Bronchial epithelial cell (primary cell): ENCODE results near the gene JARID2. TPM values are rescaled to one million over a fixed set of nuclear protein-coding genes. Genes with fewer than 3 reads are reported as not detected.
"Not testable (repeated sequence)": the region's sequence is repeated elsewhere in the genome, so short reads cannot be mapped to it uniquely, and the experiment has no call there.

Experiments
- DNase-seq: peaks from one replicate; pipeline ENCODE4 v3.0.0-alpha.2; 2010; ENCODE audit warnings: low read depth
- FAIRE-seq: peaks from 2 replicates; lab custom pipeline; 2011; peaks lifted over from hg19 to GRCh38; lab: Jason Lieb, UNC
- H3K27me3 ChIP-seq: 2 replicates; pipeline ENCODE4 v1.5.1; 2011; ENCODE audit warnings: low read length; ENCODE audit not compliant: control insufficient read depth, insufficient read depth
- H3K36me3 ChIP-seq: 2 replicates; pipeline ENCODE4 v1.5.1; 2011; ENCODE audit warnings: low read length; ENCODE audit not compliant: control insufficient read depth, insufficient read depth
- H3K4me3 ChIP-seq: 2 replicates; pipeline ENCODE4 v1.5.1; 2011; ENCODE audit warnings: mild to moderate bottlenecking, low read depth, low read length, control low read depth
- total RNA-seq: library from RNA; depleted of rRNA; stranded (reverse); fragments of >200 nt; gene quantifications from 2 replicates; pipeline ENCODE4 v1.2.1, GENCODE V29; 2014
- TF ChIP-seq, protein P1 (sequence below): IDR thresholded peaks from 2 replicates; pipeline ENCODE4 v1.5.1; 2011; ENCODE audit warnings: mild to moderate bottlenecking, moderate library complexity, low read length, control low read depth, inconsistent platforms; ENCODE audit not compliant: insufficient read depth, severe bottlenecking

Gene JARID2
- total RNA-seq, 1 donor from 2014 or later = 29.2 TPM

DNA sequence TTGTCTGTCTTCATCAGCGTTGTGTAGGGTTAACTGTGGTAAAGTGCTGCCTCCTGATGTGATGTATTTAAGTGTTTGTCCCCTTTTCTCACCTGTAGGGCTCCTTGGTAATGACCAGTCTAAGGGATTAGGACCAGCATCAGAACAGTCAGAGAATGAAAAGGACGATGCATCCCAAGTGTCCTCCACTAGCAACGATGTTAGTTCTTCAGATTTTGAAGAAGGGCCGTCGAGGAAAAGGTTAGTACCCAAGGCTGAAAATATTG, 164.2 kb downstream of the JARID2 start:
- Histone ChIP-seq H3K4me3 (no peak overlapping the region), H3K27me3 (no peaks in the 10 kb centered on the region), H3K36me3 (no peaks in the 10 kb centered on the region)
- TF ChIP-seq, protein P1, sequence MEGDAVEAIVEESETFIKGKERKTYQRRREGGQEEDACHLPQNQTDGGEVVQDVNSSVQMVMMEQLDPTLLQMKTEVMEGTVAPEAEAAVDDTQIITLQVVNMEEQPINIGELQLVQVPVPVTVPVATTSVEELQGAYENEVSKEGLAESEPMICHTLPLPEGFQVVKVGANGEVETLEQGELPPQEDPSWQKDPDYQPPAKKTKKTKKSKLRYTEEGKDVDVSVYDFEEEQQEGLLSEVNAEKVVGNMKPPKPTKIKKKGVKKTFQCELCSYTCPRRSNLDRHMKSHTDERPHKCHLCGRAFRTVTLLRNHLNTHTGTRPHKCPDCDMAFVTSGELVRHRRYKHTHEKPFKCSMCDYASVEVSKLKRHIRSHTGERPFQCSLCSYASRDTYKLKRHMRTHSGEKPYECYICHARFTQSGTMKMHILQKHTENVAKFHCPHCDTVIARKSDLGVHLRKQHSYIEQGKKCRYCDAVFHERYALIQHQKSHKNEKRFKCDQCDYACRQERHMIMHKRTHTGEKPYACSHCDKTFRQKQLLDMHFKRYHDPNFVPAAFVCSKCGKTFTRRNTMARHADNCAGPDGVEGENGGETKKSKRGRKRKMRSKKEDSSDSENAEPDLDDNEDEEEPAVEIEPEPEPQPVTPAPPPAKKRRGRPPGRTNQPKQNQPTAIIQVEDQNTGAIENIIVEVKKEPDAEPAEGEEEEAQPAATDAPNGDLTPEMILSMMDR = no peak
- DNase-seq (no peak), FAIRE-seq (no peak)

DNA sequence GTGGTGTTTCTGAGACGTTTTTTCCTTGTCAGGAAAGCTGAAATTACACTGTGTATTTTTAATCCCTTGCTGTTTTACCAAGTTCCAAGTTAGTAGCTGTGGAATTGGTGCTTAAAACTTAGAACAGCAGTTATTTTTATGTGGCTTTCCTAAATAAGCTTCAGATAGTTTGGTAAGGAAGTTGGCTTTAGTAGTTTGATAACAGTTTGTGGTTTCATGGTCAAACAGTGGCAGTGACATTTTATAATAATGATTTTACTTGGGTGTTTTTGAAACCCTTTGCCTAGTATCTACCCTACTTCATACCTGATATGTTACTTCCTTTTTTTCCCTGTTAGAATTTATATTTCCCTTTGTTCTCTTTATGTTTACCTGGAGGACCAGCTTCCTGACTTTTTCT, 164.9 kb downstream of the JARID2 start:
- DNase-seq (no peak), FAIRE-seq (no peak)
- Histone ChIP-seq H3K27me3 (no peaks in the 10 kb centered on the region), H3K36me3 (no peaks in the 10 kb centered on the region), H3K4me3 (no peak overlapping the region)
- TF ChIP-seq, protein P1 = no peak

DNA sequence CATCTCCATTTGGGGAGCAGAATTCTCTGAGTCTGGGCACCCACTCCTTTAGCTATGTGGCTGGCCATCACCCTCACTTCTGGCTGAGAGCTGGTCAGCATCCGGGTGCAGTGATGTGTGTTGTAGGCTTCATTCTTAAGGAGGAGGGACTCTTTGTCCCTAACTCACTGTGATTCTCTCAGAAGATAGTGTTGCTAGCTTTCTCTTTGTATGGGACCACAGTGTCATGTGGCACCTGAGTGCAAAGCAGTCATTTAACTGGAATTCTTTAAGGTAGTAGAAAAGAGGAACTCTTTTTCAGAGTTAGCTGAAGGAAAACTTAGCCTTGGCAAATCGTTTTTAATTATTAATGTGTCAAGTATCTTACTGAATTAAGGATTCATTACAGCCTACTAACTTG, 165.9 kb downstream of the JARID2 start:
- Histone ChIP-seq H3K36me3 (no peaks in the 10 kb centered on the region), H3K27me3 (no peaks in the 10 kb centered on the region), H3K4me3 (no peak overlapping the region)
- TF ChIP-seq, protein P1 = no peak
- FAIRE-seq (no peak), DNase-seq (no peak)

DNA sequence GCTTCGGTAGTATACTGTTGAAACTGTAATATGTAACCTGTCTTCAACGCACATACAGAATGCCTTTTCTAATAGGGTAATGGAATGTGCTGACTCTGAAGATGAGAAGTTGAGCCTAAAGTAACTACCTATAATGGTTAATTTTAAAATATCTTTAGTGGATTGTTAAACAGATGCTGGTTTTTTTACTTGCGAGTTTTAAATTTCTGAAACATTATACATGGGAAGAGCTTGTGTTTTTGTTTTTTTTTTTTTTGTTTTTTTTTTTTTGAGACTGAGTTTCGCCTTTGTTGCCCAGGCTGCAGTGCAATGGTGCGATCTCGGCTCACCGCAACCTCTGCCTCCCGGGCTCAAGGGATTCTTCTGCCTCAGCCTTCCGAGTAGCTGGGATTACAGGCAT, 166.9 kb downstream of the JARID2 start:
- no peak for FAIRE-seq
- TF ChIP-seq, protein P1 = no peak

DNA sequence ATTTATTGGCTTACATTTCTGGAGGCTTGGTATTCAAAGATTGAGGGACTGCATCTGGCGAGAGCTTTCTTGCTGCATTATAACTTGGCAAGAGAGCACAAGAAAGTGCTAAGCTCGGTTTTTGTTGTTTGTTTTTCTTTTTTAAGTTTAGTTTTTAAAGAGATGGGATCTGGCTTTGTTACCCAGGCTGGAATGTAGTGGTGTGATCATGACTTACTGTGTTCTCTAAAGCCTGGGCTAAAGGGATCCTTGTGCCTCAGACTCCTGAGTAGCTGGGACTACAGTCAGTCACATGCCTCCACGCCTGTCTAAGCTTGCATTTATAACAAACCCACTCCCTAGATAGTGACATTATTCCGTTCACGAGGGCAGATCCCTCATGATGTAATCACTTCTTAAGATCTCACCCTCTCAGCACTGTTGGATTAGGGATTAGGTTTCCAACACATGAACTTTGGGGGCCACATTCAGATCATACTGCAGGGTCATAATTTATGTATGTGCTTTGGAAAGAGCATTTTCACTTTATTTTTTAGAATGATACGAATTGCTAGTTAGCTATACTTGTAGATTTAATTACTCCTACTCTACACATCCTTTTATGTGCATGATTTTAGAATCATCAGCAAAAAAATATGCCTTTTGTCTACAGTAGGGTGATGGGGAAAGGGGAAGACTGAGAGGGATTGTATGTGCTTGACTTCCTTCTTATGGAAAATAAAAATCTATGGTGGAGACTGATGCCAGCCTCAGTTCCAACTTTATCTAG, 167.8 kb downstream of the JARID2 start:
- Histone ChIP-seq H3K27me3 (no peaks in the 10 kb centered on the region), H3K36me3 (no peaks in the 10 kb centered on the region), H3K4me3 (no peak overlapping the region)
- FAIRE-seq (no peak), DNase-seq (peak; percentile 67)
- TF ChIP-seq, protein P1 = no peak

More for the DNA sequence above, 166.9 kb downstream of the JARID2 start:
- Histone ChIP-seq H3K27me3 (no peaks in the 10 kb centered on the region), H3K4me3 (no peak overlapping the region), H3K36me3 (no peaks in the 10 kb centered on the region)
- no peak for DNase-seq

DNA sequence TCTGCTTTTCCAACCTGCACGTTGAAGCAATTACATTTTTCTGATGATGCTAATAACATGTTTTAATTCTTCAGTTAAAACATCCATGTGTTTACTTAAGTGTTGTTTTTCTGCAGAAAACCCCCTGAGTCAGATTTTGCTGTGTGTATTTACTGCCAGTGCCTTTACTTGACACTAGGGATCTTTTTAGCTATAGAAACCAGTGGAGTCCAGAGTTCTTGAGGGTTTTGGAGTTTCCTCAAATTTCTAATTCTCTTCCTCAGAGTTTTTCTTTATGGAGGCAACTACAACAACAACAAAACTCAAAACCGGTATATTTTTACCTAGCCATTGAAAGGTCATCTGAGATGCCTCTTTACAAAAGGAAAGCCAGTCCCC, 168.4 kb downstream of the JARID2 start:
- TF ChIP-seq, protein P1 = no peak
- DNase-seq (no peak), FAIRE-seq (no peak)
- no peaks in the 10 kb centered on the region for H3K27me3 ChIP-seq
- H3K4me3 ChIP-seq = no peak overlapping the region
- no peaks in the 10 kb centered on the region for H3K36me3 ChIP-seq

DNA sequence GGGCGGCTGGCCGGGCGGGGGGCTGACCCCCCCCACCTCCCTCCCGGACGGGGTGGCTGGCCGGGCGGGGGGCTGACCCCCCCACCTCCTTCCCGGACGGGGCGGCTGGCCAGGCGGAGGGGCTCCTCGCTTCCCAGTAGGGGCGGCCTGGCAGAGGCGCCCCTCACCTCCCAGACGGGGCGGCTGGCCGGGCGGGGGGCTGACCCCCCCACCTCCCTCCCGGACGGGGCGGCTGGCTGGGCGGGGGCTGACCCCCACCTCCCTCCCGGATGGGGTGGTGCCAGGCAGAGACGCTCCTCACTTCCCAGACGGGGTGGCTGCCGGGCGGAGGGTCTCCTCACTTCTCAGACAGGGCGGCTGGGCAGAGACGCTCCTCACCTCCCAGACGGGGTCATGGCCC, 169.8 kb downstream of the JARID2 start:
- not testable (repeated sequence) for DNase-seq, H3K27me3 ChIP-seq, FAIRE-seq, H3K4me3 ChIP-seq, H3K36me3 ChIP-seq
